Cardiac ventricle fibroblast (primary cell): Measurements from ENCODE around the gene IFNA5. TPM values are rescaled to one million over a fixed set of nuclear protein-coding genes. Genes with fewer than 3 reads are reported as not detected.

Experiments
- total RNA-seq: library from RNA; depleted of rRNA; stranded (reverse); fragments of >200 nt; gene quantifications from 2 replicates; pipeline ENCODE4 v1.2.3, GENCODE V29; 2015

The IFNA5 gene
- total RNA-seq, result not detected in 2 replicates

GRCh38 chr9:21305213-21305612 is at the start of gene IFNA5:
TSS of gene IFNA5 (minus strand) at chr9:21305313. CDS start at chr9:21305256, 57 bp downstream.

GRCh38 chr9:21350787-21351186 is 45.7 kb upstream of the IFNA5 start, which contains the start of gene IFNA6:
TSS of gene IFNA6 (minus strand) at chr9:21350887. CDS start at chr9:21350887, 0 bp downstream.

GRCh38 chr9:21334701-21335632 is 29.9 kb upstream of the IFNA5 start, which contains the start of gene KLHL9:
TSS of gene KLHL9 (minus strand) at chr9:21335404. CDS start at chr9:21334859, 545 bp downstream.

Other genes with a start within 250 kb of the IFNA5 start
- not detected in 2 replicates for gene IFNB1, start 227.4 kb downstream of the IFNA5 start, total RNA-seq
- gene IFNW1, start 163.5 kb downstream of the IFNA5 start, total RNA-seq, result not detected in 2 replicates
- not detected in 2 replicates for gene IFNA21, start 138.7 kb downstream of the IFNA5 start, total RNA-seq
- gene IFNA4, start 117.7 kb downstream of the IFNA5 start, total RNA-seq, result not detected in 2 replicates
- gene IFNA7, start 103.1 kb downstream of the IFNA5 start, total RNA-seq, result not detected in 2 replicates
- gene IFNA10, start 98.2 kb downstream of the IFNA5 start, total RNA-seq, result not detected in 2 replicates
- gene IFNA16, start 88.0 kb downstream of the IFNA5 start, total RNA-seq, result not detected in 2 replicates
- not detected in 2 replicates for gene IFNA17, start 77.1 kb downstream of the IFNA5 start, total RNA-seq
- gene IFNA14, start 65.3 kb downstream of the IFNA5 start, total RNA-seq, result not detected in 2 replicates
- 20.5 and 26.0 TPM in 2 replicates for gene KLHL9, start 30.1 kb upstream of the IFNA5 start, total RNA-seq
- not detected in 2 replicates for gene IFNA6, start 45.6 kb upstream of the IFNA5 start, total RNA-seq
- not detected in 2 replicates for gene IFNA13, start 62.7 kb upstream of the IFNA5 start, total RNA-seq
- gene IFNA2, start 80.1 kb upstream of the IFNA5 start, total RNA-seq, result not detected in 2 replicates
- not detected in 2 replicates for gene IFNA8, start 103.8 kb upstream of the IFNA5 start, total RNA-seq
- not detected in 2 replicates for gene IFNA1, start 135.1 kb upstream of the IFNA5 start, total RNA-seq
- gene IFNE, start 177.0 kb upstream of the IFNA5 start, total RNA-seq, result 0.34 and 0.56 TPM in 2 replicates